ENCODE results near the gene PHACTR2.
"Not testable (repeated sequence)": the region's sequence is repeated elsewhere in the genome, so short reads cannot be mapped to it uniquely, and the experiment has no call there.

The PHACTR2 gene

DNA sequence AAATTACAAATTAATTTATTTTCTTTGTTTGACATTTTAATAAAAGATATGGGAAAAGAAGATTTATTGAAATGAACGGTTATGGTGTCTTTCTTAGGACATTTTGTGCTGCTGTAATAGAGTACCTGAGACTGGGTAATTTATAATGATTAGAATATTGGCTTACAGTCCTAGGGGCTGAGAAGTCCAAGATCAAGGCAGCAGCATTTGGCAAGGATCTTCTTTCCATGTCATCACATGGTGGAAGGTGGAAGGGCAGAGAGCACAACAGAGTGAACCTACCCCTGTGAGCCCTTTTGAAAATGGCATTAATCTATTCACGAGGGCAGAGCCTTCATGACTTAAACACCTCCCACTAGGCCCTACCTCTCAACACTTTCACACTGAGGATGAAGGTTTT is 89.7 kb downstream of the PHACTR2 start:
- no peak overlapping the region for H3K27ac ChIP-seq (ENCODE audit: low read depth, low read length)
- H3K27me3 ChIP-seq (ENCODE audit: control insufficient read depth, insufficient read depth, low read length) = no peaks in the 10 kb centered on the region
- H3K9ac ChIP-seq (ENCODE audit: low read length) = no peak overlapping the region
- H3K4me1 ChIP-seq (ENCODE audit: control insufficient read depth, insufficient read depth, low read length) = no peaks in the 10 kb centered on the region
- no peak overlapping the region for H3K4me3 ChIP-seq (ENCODE audit: low read depth, low read length)
- no peaks in the 10 kb centered on the region for H3K9me3 ChIP-seq (ENCODE audit: control insufficient read depth, insufficient read depth, low read depth, low read length)
- peaks cover 61% of the 10 kb centered on the region for H3K36me3 ChIP-seq (ENCODE audit: control insufficient read depth, insufficient read depth, low read length)

DNA sequence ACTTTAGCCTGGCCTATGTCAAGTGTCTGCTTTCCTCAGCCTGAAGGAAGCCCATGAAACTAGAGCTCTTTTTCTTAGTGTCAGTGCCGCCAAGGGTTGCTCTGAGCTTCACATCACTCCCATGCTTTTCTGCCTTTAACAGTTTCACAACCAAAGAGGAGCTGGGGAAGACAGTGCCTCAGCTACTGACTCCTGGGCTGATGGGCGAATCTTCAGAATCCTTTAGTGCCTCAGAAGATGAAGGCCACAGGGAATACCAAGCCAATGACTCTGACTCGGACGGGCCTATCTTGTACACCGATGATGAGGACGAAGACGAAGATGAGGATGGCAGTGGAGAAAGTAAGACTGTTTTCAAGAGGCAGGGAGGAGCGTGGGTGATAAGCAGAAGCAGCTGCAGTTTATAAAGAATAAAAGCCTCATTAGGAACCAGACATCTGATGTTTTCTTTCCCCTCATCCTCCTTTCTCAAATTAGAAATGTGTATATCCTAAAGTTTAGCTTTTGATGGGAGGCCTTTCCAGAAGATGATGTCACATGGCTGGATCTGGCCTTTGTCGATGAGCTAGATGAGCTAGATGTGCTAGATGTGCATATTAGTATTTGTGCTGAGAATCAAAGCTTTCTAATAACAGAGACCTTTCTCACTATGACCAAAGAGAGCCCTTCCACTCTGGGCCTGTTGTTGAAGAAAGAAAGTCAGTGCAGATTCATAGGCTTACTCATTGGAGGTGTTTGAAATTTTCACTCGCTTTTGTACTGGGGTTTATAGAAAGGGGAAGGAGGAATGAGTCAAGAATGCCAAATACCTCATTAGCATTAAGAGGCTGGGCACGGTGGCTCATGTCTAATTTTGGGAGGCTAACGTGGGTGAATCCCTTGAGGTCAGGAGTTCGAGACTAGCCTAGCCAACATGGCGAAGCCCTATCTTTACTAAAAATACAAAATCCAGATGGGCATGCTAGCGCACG is 94.6 kb downstream of the PHACTR2 start:
- H3K9me3 ChIP-seq (ENCODE audit: control insufficient read depth, insufficient read depth, low read depth, low read length) = no peaks in the 10 kb centered on the region
- H3K27me3 ChIP-seq (ENCODE audit: control insufficient read depth, insufficient read depth, low read length) = no peaks in the 10 kb centered on the region
- peaks cover 67% of the 10 kb centered on the region for H3K36me3 ChIP-seq (ENCODE audit: control insufficient read depth, insufficient read depth, low read length)
- H3K4me3 ChIP-seq (ENCODE audit: low read depth, low read length) = no peak overlapping the region
- no peak overlapping the region for H3K27ac ChIP-seq (ENCODE audit: low read depth, low read length)
- no peaks in the 10 kb centered on the region for H3K4me1 ChIP-seq (ENCODE audit: control insufficient read depth, insufficient read depth, low read length)
- no peak overlapping the region for H3K9ac ChIP-seq (ENCODE audit: low read length)

DNA sequence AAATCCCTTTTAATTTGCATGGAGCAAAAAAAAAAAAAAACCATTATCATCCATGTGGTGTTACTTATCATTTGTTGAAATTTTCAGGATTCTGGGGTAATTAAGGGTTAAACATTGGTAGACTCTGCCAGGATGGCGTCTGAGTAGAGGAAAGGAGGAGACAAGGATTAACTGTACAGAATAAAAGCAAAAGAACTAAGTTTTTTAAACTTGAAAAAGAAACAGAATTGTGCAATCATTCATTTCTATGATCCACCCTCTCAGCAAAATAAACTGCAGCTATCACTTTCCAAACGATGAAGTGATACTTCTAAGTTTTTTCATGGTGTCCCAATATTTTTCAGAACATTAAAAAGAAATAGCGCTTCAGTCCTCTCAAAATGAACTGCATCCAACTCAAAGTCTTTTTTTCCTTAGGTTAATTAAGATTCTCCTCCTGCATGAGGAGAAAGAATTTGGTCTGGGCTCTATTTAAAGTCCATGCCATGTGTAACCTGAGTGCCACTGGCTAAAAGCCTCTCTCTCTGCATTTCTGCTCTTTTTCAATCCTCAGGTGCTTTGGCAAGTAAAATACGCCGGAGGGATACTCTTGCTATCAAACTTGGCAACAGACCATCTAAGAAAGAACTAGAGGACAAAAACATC is 95.9 kb downstream of the PHACTR2 start:
- Histone ChIP-seq H3K9me3 (ENCODE audit: control insufficient read depth, insufficient read depth, low read depth, low read length) (no peaks in the 10 kb centered on the region), H3K27me3 (ENCODE audit: control insufficient read depth, insufficient read depth, low read length) (no peaks in the 10 kb centered on the region), H3K9ac (ENCODE audit: low read length) (no peak overlapping the region), H3K36me3 (ENCODE audit: control insufficient read depth, insufficient read depth, low read length) (peaks cover 66% of the 10 kb centered on the region), H3K27ac (ENCODE audit: low read depth, low read length) (0 out of 2 replicates have a peak overlapping the region, but pooled peaks have one; percentile 15), H3K4me1 (ENCODE audit: control insufficient read depth, insufficient read depth, low read length) (no peaks in the 10 kb centered on the region), H3K4me3 (ENCODE audit: low read depth, low read length) (no peak overlapping the region)

DNA sequence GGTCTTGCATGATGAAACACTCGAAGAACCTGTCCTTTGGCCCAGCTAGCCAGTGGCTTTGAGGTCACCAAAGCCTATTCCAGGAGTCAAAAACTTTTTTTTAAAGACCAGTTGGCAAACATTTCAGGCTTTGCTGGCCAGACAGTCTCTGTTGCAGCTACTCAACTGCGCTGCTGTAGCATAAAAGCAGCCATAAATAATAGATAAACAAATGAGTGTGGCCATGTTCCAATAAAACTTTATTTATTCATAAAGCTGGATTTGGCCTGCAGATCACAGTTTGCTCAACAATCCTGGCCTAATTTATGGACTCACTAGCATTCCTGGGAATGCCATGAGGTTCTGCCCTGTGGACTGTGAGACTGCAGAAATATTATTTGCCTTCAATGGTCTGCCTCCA is 96.6 kb downstream of the PHACTR2 start:
- Histone ChIP-seq H3K27ac (ENCODE audit: low read depth, low read length) (0 out of 2 replicates have a peak overlapping the region, but pooled peaks have one; percentile 15), H3K9ac (ENCODE audit: low read length) (no peak overlapping the region), H3K27me3 (ENCODE audit: control insufficient read depth, insufficient read depth, low read length) (no peaks in the 10 kb centered on the region), H3K36me3 (ENCODE audit: control insufficient read depth, insufficient read depth, low read length) (peaks cover 67% of the 10 kb centered on the region), H3K9me3 (ENCODE audit: control insufficient read depth, insufficient read depth, low read depth, low read length) (no peaks in the 10 kb centered on the region), H3K4me1 (ENCODE audit: control insufficient read depth, insufficient read depth, low read length) (no peaks in the 10 kb centered on the region), H3K4me3 (ENCODE audit: low read depth, low read length) (no peak overlapping the region)

DNA sequence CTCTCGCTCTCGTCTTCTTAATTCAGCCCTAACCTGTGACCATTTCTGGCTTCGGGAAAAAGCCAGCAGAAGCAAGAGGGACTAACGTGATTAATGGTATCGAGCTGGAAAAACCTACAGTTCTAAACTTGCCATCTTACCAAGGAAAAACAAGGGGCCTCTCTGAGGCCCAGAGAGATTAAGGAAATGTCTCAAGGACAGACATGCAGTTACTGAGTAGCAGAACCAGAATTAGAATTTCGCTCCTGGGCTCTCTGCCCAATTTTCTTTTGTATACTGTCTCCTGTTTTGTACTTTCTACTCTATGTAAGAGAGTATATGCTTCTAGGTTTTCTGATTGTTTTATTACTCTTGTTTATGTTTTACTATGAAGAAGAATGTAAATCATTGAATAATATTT is 97.6 kb downstream of the PHACTR2 start:
- Histone ChIP-seq H3K4me1 (ENCODE audit: control insufficient read depth, insufficient read depth, low read length) (no peaks in the 10 kb centered on the region), H3K36me3 (ENCODE audit: control insufficient read depth, insufficient read depth, low read length) (peaks cover 61% of the 10 kb centered on the region), H3K27ac (ENCODE audit: low read depth, low read length) (no peak overlapping the region; the same call in 1 of the 2 replicates), H3K4me3 (ENCODE audit: low read depth, low read length) (no peak overlapping the region), H3K27me3 (ENCODE audit: control insufficient read depth, insufficient read depth, low read length) (no peaks in the 10 kb centered on the region), H3K9ac (ENCODE audit: low read length) (no peak overlapping the region), H3K9me3 (ENCODE audit: control insufficient read depth, insufficient read depth, low read depth, low read length) (no peaks in the 10 kb centered on the region)

DNA sequence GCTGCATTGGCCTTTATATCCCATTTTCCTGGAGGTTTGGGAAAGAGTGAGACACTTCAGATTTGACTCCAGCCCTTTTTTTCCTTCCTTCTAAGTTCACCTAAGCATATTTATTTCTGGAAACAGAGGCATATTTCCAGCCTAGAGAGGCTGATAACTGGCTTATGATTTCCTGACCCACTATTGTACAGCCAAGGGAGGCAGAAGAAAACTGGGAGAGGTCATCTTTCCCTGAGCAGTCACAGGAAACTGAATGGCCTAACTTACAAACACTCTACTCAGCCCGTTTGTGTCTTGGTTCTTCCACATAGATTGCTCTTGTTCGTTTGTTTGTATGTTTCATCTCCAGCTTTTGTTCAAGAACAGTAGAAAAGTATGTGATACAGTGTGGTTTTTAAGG is 101.2 kb downstream of the PHACTR2 start:
- no peaks in the 10 kb centered on the region for H3K9me3 ChIP-seq (ENCODE audit: control insufficient read depth, insufficient read depth, low read depth, low read length)
- H3K36me3 ChIP-seq (ENCODE audit: control insufficient read depth, insufficient read depth, low read length) = peaks cover 72% of the 10 kb centered on the region
- H3K4me3 ChIP-seq (ENCODE audit: low read depth, low read length) = no peak overlapping the region
- no peak overlapping the region for H3K9ac ChIP-seq (ENCODE audit: low read length)
- H3K4me1 ChIP-seq (ENCODE audit: control insufficient read depth, insufficient read depth, low read length) = no peaks in the 10 kb centered on the region
- H3K27ac ChIP-seq (ENCODE audit: low read depth, low read length) = no peak overlapping the region
- no peaks in the 10 kb centered on the region for H3K27me3 ChIP-seq (ENCODE audit: control insufficient read depth, insufficient read depth, low read length)

DNA sequence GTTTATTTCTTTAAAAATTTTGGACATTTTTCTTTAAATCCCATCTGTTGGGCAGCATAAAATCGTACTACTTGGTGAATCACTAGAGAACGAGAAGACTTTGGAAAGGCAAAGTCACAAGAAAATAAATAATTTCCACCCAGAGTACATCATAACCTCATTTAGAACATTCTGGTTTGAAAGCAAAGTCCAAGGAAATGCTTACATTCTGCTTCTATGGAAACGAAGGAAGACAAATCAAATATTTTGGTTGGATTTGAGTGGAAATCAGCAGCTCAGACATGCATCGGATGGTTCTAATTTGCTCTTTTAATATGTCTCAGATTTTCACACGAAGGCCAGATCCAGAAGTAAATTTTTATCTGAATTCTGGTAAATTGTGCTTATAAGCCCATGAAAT is 104.7 kb downstream of the PHACTR2 start:
- Histone ChIP-seq H3K9ac (ENCODE audit: low read length) (no peak overlapping the region), H3K9me3 (ENCODE audit: control insufficient read depth, insufficient read depth, low read depth, low read length) (peaks cover 21% of the 10 kb centered on the region), H3K36me3 (ENCODE audit: control insufficient read depth, insufficient read depth, low read length) (peaks cover 70% of the 10 kb centered on the region), H3K27me3 (ENCODE audit: control insufficient read depth, insufficient read depth, low read length) (no peaks in the 10 kb centered on the region), H3K27ac (ENCODE audit: low read depth, low read length) (no peak overlapping the region), H3K4me1 (ENCODE audit: control insufficient read depth, insufficient read depth, low read length) (no peaks in the 10 kb centered on the region), H3K4me3 (ENCODE audit: low read depth, low read length) (no peak overlapping the region)

DNA sequence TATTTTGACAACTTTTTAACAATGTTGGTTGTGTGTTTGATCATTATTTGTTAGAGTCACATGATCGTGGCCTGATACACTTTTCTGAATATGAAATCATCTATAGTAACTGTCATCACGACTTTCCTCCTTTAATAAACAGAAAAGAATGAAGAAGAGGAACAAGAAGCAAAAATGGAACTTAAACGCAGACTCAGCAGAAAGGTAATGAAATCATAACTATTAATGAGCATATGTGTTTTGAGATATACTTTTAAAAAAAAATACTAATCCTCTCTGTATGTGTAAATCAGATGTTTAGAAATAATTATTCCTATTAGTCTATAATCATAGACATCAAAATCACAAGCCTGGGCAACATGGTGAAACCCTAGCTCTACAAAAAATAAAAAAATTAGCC is 105.3 kb downstream of the PHACTR2 start:
- Histone ChIP-seq H3K4me1 (ENCODE audit: control insufficient read depth, insufficient read depth, low read length) (no peaks in the 10 kb centered on the region), H3K9ac (ENCODE audit: low read length) (no peak overlapping the region), H3K4me3 (ENCODE audit: low read depth, low read length) (no peak overlapping the region), H3K36me3 (ENCODE audit: control insufficient read depth, insufficient read depth, low read length) (peaks cover 69% of the 10 kb centered on the region), H3K9me3 (ENCODE audit: control insufficient read depth, insufficient read depth, low read depth, low read length) (peaks cover 21% of the 10 kb centered on the region), H3K27ac (ENCODE audit: low read depth, low read length) (no peak overlapping the region), H3K27me3 (ENCODE audit: control insufficient read depth, insufficient read depth, low read length) (no peaks in the 10 kb centered on the region)

DNA sequence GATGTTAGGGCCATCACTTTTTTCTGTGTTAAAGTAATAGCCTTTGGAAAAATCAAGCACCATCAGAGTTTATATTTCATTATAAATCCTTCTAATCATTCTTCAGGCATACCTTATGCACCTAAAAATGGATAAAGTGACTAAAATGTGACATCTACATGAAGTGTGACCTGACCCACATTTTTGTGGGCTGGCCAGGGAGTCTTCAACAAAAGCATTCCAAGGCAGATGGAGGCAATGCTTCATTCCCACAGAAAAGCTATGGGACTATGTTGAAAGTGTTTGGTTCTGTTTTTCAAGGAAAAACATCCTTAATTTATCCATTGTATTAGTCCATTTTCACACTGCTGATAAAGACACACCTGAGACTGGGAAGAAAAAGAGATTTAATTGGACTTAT is 106.6 kb downstream of the PHACTR2 start:
- no peaks in the 10 kb centered on the region for H3K27me3 ChIP-seq (ENCODE audit: control insufficient read depth, insufficient read depth, low read length)
- H3K27ac ChIP-seq (ENCODE audit: low read depth, low read length) = no peak overlapping the region
- peaks cover 21% of the 10 kb centered on the region for H3K9me3 ChIP-seq (ENCODE audit: control insufficient read depth, insufficient read depth, low read depth, low read length)
- no peak overlapping the region for H3K9ac ChIP-seq (ENCODE audit: low read length)
- no peak overlapping the region for H3K4me3 ChIP-seq (ENCODE audit: low read depth, low read length)
- peaks cover 70% of the 10 kb centered on the region for H3K36me3 ChIP-seq (ENCODE audit: control insufficient read depth, insufficient read depth, low read length)
- no peaks in the 10 kb centered on the region for H3K4me1 ChIP-seq (ENCODE audit: control insufficient read depth, insufficient read depth, low read length)

DNA sequence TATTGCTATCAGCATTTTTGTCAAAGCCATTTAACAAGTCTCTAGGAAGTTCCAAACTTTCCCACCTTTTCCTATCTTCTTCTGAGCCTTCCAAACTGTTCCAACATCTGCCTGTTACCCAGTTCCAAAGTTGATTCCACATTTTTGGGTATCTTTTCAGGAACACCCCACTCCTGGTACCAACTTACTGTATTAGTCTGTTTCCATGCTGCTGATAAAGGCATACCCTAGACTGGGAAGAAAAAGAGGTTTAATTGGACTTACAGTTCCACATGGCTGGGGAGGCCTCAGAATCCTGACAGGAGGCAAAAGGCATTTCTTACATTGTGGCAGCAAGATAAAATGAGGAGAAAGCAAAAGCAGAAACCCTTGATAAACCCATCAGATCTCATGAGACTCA is 108.6 kb downstream of the PHACTR2 start:
- H3K9ac ChIP-seq (ENCODE audit: low read length); H3K27me3 ChIP-seq (ENCODE audit: control insufficient read depth, insufficient read depth, low read length); H3K4me1 ChIP-seq (ENCODE audit: control insufficient read depth, insufficient read depth, low read length); H3K4me3 ChIP-seq (ENCODE audit: low read depth, low read length); H3K27ac ChIP-seq (ENCODE audit: low read depth, low read length): not testable (repeated sequence)
- Histone ChIP-seq H3K36me3 (ENCODE audit: control insufficient read depth, insufficient read depth, low read length) (peaks cover 79% of the 10 kb centered on the region), H3K9me3 (ENCODE audit: control insufficient read depth, insufficient read depth, low read depth, low read length) (peaks cover 21% of the 10 kb centered on the region)
